Heart right ventricle (tissue), 16 donors: ENCODE data around the gene SLC11A1. TPM values are rescaled to one million over a fixed set of nuclear protein-coding genes. Genes with fewer than 3 reads are reported as not detected.

Experiments
- ATAC-seq, 8 donors: fragments of 200-7000 bp; cut with Tn5 transposase; one replicate each; pipeline ENCODE4 v1.9.1; 2020; ENCODE audit warnings: mild to moderate bottlenecking in 8 of 8, moderate library complexity in 8 of 8, moderate number of reproducible peaks in 1 of 8
- DNase-seq, 2 donors: peaks; one replicate each; pipeline ENCODE4 v3.0.0-alpha.2; 2020
- H3K27ac ChIP-seq, 10 donors: fragments of 200-600 bp; sonication (generic) in 2 of 10; one replicate each; pipeline versions ENCODE4 v1.5.0 to v1.8.0; 2020 to 2022; ENCODE audit warnings: mild to moderate bottlenecking in 3 of 10
- H3K27me3 ChIP-seq, 7 donors: fragments of 200-600 bp; one replicate each; pipeline ENCODE4 v1.8.0; 2021 to 2022; ENCODE audit warnings: mild to moderate bottlenecking in 2 of 7
- H3K36me3 ChIP-seq, 9 donors: fragments of 200-600 bp; sonication (generic) in 1 of 9; one replicate each; pipeline versions ENCODE4 v1.5.0 to v1.8.0; 2020 to 2022; ENCODE audit warnings: mild to moderate bottlenecking in 2 of 9
- H3K4me1 ChIP-seq, 9 donors: fragments of 200-600 bp; sonication (generic) in 1 of 9; one replicate each; pipeline versions ENCODE4 v1.5.0 to v1.8.0; 2020 to 2022; ENCODE audit warnings: mild to moderate bottlenecking in 4 of 9
- H3K4me3 ChIP-seq, 10 donors: fragments of 200-600 bp; sonication (generic) in 2 of 10; one replicate each; pipeline versions ENCODE4 v1.5.0 to v1.8.0; 2020 to 2022; ENCODE audit warnings: mild to moderate bottlenecking in 7 of 10, moderate library complexity in 2 of 10
- H3K9me3 ChIP-seq, 11 donors: fragments of 200-600 bp in 10 of 11; sonication (generic) in 2 of 11; one replicate each; pipeline versions ENCODE4 v1.5.0 to v1.8.0; 2013 to 2022; ENCODE audit warnings: mild to moderate bottlenecking in 2 of 11, control low read depth in 1 of 11, moderate library complexity in 1 of 11
- WGBS, 2 donors: extraction: QIAGEN DNeasy Blood & Tissue Kit; methylation state at CpG; one replicate each; pipeline ENCODE4 v1.1.7; 2013; ENCODE audit warnings: inconsistent platforms in 1 of 2; 5-methylcytosine and 5-hydroxymethylcytosine counted together
- intact Hi-C, 10 donors: fragments of 100-400 bp; cut with DNase I; formaldehyde crosslinking; loops; one replicate each; pipeline versions ENCODE4 v1.11.1 to v1.14.2; 2022
- polyA plus RNA-seq, 2 donors: library from polyadenylated mRNA; stranded (reverse); fragments of 200-250 nt; gene quantifications; one replicate each; pipeline ENCODE4 v1.2.3, GENCODE V29; 2013
- total RNA-seq, 10 donors: library from RNA; stranded (reverse); fragmentation: NEBNext Ultra II Directional in 3 of 10; extraction: Animal tissue kit (Norgen Biotek cat#: 25700) in 3 of 10; gene quantifications; one replicate each; pipeline versions ENCODE4 v1.2.1 to v1.2.4, GENCODE V29; 2021 to 2023
- TF ChIP-seq, protein P1 (sequence below), 9 donors: fragments of 200-600 bp; sonication (generic) in 2 of 9; IDR thresholded peaks; one replicate each; pipeline versions ENCODE4 v1.5.0 to v1.8.0; 2021 to 2022; ENCODE audit warnings: antibody characterized with exemption in 9 of 9, mild to moderate bottlenecking in 5 of 9, moderate library complexity in 1 of 9
- donor health status: Arrhythmogenic right ventricular cardiomyopathy.
- donor health status: ischemic (EF 13 %, LVEDD 7.1; RV severe dilation, severe dysfunction).
- donor health status: healthy with polysubstance abuse.
- donor health status: DM: no; HTN: yes; CAD: no.
- donor health status: DM: no; HTN: no; CAD: no.
- donor health status: ischemic (EF 25% LVEDD 6.9; RV normal size, moderate dysfunction).
- donor health status: ischemic (EF 25% LVEDD 5.7; RV mildly dilated, moderate dysfunction).
- donor health status: healthy.
- donor health status: DM: yes; HTN: yes; CAD: no.
- donor health status: Ischemic cardiomyopathy.
- donor health status: ischemic (EF 35%, LVEDD 5.7; RV mildly dilated, moderate dysfunction).
- donor health status: nonischemic (EF 11% LVEDD 7.7; RV severe dilation, severe dysfunction).
- donor health status: DM: yes; HTN: yes; CAD: no.
- donor health status: PGD.
- donor health status: ischemic (EF 29% LVEDD 5.4; RV normal size, mild dysfunction).
- donor health status: nonischemic (EF 23%, LVEDD 6.1; RV moderate dilation, normal function).

SLC11A1 gene
- total and polyA plus RNA-seq, 12 donors: 0.64 to 9.1 (median 4.4) TPM

DNA sequence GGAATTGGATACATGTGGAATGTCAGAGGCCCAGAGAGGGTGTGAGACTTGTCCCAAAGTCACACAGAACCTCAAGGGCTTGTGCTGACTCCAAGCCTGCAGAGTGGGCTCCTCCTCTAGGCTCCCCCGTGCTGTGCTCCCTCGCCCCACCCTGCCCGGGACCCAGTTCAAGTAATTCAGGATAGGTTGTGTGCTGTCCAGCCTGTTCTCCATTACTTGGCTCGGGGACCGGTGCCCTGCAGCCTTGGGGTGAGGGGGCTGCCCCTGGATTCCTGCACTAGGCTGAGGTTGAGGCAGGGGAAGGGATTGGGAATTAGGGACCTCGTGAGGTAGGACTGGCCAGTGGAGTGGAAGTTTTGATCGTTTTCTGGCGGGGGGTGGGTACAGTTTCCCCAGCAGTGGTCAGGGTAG is 20.4 kb downstream of the SLC11A1 start:
- H3K4me1 ChIP-seq: peaks cover 30 to 78% (median 64%) of the 10 kb centered on the region in 9 donors
- TF ChIP-seq, protein P1, sequence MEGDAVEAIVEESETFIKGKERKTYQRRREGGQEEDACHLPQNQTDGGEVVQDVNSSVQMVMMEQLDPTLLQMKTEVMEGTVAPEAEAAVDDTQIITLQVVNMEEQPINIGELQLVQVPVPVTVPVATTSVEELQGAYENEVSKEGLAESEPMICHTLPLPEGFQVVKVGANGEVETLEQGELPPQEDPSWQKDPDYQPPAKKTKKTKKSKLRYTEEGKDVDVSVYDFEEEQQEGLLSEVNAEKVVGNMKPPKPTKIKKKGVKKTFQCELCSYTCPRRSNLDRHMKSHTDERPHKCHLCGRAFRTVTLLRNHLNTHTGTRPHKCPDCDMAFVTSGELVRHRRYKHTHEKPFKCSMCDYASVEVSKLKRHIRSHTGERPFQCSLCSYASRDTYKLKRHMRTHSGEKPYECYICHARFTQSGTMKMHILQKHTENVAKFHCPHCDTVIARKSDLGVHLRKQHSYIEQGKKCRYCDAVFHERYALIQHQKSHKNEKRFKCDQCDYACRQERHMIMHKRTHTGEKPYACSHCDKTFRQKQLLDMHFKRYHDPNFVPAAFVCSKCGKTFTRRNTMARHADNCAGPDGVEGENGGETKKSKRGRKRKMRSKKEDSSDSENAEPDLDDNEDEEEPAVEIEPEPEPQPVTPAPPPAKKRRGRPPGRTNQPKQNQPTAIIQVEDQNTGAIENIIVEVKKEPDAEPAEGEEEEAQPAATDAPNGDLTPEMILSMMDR (IDR thresholded peaks at IDR 0.05): no peak
- H3K9me3 ChIP-seq: no peaks in the 10 kb centered on the region
- intact Hi-C loops: loop anchor here in 3 of 10 donors (10.0 kb wide), 2 partner anchors 242 to 252 kb away; partner anchors contain the start of genes BCS1L (in 2 of the 3) and ZNF142 (in 2 of the 3)
- no peak for ATAC-seq
- peak overlapping the region in 4 of 10 donors; percentile 9 to 100 (median 88) for H3K4me3 ChIP-seq
- DNase-seq: no peak
- WGBS, 2 donors: 66 to 70% methylated on average over 8 of the region's 8 CpGs
- H3K27me3 ChIP-seq: no peaks in the 10 kb centered on the region
- H3K27ac ChIP-seq: peak overlapping the region in 5 of 10 donors; percentile 5 to 100 (median 100)
- H3K36me3 ChIP-seq: peaks cover 0 to 45% (median 37%) of the 10 kb centered on the region in 9 donors

- Histone ChIP-seq H3K27me3 (no peaks in the 10 kb centered on the region), H3K4me1 (peaks cover 30 to 78% (median 64%) of the 10 kb centered on the region in 9 donors), H3K36me3 (peaks cover 0 to 45% (median 37%) of the 10 kb centered on the region in 9 donors), H3K27ac (peak overlapping the region in 4 of 10 donors; percentile 5 to 100 (median 55)), H3K4me3 (no peak overlapping the region), H3K9me3 (no peaks in the 10 kb centered on the region)
- DNase-seq: no peak
- ATAC-seq: no peak
- TF ChIP-seq, protein P1 (IDR thresholded peaks at IDR 0.05): no peak
- intact Hi-C loops: loop anchor here in 3 of 10 donors (10.0 kb wide), 2 partner anchors 242 to 252 kb away; partner anchors contain the start of genes BCS1L (in 2 of the 3) and ZNF142 (in 2 of the 3)
- 86 to 87% methylated on average over 26 of the region's 26 CpGs for WGBS, 2 donors
Measured at GRCh38 chr2:218402911-218403411, 20.9 kb downstream of the SLC11A1 start.

DNA sequence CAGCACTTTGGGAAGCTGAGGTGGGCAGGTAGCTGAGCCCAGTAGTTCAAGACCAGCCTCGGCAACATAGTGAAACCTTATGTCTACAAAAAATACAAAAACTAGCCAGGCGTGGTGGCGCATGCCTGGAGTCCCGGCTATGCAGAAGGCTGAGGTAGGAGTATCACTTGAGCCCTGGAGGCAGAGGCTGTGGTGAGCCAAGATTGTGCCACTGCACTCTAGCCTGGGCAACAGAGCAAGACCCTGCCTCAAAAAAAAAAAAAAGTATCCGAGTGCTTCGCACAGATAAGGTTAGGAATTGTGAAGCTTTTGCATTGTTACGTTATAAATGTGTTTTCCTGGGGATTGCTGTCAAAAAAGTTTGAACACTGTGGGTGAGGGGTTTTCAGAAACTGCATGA is 21.7 kb downstream of the SLC11A1 start:
- Histone ChIP-seq H3K4me1 (peaks cover 30 to 74% (median 59%) of the 10 kb centered on the region in 9 donors), H3K4me3 (no peak overlapping the region), H3K9me3 (no peaks in the 10 kb centered on the region), H3K27ac (peak overlapping the region in 4 of 10 donors; percentile 36 to 91 (median 88)), H3K36me3 (peaks cover 0 to 45% (median 37%) of the 10 kb centered on the region in 9 donors), H3K27me3 (no peaks in the 10 kb centered on the region)
- WGBS, 2 donors: 81 to 82% methylated on average over 7 of the region's 7 CpGs
- TF ChIP-seq, protein P1 (IDR thresholded peaks at IDR 0.05): no peak
- DNase-seq: no peak
- intact Hi-C loops: loop anchor here in 3 of 10 donors (10.0 kb wide), 2 partner anchors 241 to 251 kb away; partner anchors contain the start of genes BCS1L (in 2 of the 3) and ZNF142 (in 2 of the 3)
- no peak for ATAC-seq

GRCh38 chr2:218404351-218405085 is 22.4 kb downstream of the SLC11A1 start:
- WGBS, 2 donors: 65 to 68% methylated on average over 16 of the region's 16 CpGs
- Histone ChIP-seq H3K27me3 (no peaks in the 10 kb centered on the region), H3K4me3 (no peak overlapping the region), H3K27ac (peak overlapping the region in 9 of 10 donors; percentile 84 to 95 (median 92)), H3K36me3 (peaks cover 0 to 45% (median 37%) of the 10 kb centered on the region in 9 donors), H3K4me1 (peaks cover 30 to 69% (median 55%) of the 10 kb centered on the region in 9 donors), H3K9me3 (no peaks in the 10 kb centered on the region)
- TF ChIP-seq, protein P1 (IDR thresholded peaks at IDR 0.05): no peak
- intact Hi-C loops: loop anchor here in 8 of 10 donors (5.0 to 10.0 kb wide), 6 partner anchors 58 to 253 kb away; partner anchors contain the start of genes BCS1L (in 3 of the 8) and ZNF142 (in 3 of the 8)
- DNase-seq (no peak), ATAC-seq (no peak)
